Measurements from ENCODE around the gene C17orf78.
"Not testable (repeated sequence)": the region's sequence is repeated elsewhere in the genome, so short reads cannot be mapped to it uniquely, and the experiment has no call there.

Gene C17orf78

DNA sequence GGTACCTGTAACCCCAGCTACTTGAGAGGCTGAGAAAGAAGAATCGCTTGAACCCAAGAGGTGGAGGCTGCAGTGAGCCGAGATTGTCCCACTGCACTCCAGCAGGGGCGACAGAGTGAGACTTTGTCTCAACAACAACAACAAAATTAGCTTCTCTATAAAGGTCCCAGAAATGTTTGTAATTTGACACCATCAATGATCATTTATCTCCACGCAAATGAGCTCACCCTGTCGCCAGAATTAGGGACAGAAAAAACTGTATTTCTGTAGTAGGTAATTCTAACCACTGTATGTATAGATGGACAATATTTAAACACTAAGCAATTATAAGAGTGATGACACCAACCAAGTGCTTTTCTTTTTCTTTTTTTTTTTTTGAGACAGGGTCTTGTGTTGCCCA, 10.7 kb downstream of the C17orf78 start:
- DNase-seq (ENCODE audit: low read depth), result no peak

DNA sequence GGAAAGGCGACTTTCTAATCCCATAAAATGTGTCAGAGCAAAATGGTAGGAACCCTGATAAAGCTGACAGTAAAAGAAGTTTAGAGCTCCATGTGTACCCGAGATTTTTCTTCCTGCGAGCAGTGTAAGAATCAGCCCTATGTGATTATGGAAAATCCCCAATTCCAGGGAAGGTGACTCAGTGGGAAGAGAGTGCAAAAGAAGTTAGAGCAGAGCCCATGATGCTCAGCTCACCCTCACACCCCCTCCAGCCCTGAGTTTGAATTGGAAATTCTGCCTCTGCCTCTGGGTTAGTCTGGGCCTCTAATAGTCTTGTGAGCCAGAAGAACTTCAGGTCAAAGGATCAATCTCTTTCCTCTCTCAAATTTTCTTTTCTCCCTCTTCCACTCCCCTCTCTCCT, 12.5 kb downstream of the C17orf78 start:
- no peak for DNase-seq (ENCODE audit: low read depth)

DNA sequence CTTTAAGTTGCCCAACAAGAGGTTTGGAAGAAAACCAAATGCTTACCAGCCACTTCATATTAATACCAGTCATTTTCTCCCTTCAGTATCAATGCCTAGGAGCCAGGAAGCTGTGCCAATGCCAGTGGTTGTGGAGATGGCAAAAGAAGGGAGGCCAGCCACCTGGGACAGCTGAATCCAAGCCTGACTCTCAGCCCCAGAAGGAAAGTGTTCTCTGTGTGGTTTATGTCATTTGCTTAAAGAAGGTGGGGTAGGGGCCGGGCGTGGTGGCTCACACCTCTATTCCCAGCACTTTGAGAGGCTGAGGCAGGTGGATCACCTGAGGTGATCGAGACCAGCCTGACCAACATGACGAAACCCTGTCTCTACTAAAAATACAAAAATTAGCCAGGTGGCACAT, 13.4 kb downstream of the C17orf78 start:
- no peak for DNase-seq (ENCODE audit: low read depth)

DNA sequence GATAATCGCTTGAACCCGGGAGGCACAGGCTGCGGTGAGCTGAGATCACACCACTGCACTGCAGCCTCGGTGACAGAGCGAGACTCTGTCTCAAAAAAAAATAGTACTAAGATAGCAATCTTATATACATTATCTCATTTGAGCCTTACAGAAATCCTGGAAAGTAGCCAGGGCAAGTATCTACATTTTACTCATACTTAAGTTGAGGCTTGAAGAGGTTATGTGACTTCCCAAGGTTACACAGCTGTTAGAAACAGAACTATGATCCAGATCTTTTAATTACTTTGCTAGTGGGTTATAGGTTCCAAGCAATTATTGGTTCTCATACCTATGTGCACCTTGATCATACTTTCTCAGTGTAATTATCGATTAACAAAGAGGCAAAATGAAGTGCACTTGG, 15.4 kb downstream of the C17orf78 start:
- no peak for DNase-seq (ENCODE audit: low read depth)

DNA sequence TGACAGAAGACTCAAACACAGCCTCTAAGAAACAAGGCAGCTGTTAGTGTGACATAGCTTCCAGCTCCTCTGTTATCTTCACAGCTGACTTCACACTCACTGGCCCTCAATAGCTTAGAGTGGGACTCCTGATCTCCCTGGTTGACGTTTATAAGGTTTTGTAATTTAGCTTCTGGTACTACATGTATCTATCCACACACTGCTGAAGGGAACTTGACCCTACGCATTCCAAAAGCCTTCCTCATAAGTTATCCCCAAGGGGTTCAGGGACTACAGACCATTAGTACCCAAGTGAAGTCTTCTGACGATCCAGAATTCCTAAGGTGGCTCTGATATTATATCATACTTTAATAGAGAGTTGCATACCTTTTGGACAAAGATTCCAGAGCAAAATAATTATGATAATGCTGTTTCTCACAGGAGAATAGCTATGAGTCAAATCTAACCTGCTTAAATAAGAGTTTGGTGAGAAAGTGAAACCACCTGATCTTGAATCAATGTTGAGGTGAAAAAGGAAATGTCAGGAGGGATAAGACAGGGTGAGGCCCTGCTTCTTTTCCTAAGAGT, 16.3 kb downstream of the C17orf78 start:
- peak; percentile 37 for DNase-seq (ENCODE audit: low read depth)

DNA sequence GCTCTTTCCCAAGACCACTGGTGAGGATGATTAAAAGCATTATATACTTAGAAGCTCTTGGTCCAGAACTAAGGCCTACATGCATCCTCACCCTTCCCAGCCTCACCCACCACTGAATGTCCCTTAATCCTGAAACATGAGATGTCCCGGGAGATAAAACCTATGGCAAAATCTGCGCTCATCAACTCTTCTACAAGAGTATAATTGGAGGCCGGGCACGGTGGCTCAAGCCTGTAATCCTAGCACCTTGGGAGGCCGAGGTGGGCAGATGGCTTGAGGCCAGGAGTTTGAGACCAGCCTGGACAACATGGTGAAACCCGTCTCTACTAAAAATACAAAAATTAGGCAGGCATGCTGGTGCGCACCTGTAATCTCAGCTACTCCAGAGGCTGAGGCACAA, 17.6 kb downstream of the C17orf78 start:
- no peak for DNase-seq (ENCODE audit: low read depth)

DNA sequence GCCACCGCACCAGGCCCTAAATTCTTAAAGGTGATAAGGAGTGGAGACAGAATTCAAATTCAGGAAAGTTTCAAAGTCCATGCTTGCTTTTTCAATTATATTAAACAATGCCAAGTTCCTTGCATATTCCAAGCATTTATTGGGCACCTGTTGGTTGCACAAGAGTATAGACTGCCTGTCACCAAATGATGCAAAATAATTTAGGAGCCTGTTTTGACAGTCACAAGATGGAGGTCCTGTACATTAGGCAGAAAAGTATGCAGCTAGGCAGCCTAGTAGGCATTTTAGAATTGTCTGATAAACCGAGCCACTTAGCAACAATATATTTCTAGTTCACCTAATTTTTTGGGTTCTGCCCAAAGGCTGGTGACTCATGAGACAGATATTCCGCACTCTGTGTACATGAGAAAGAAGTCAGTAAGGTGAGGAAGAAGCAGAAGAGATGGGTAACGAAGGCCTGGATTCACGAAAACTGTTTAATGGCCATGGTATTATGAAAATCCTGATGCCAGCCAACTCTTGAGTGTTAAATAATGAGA, 23.5 kb downstream of the C17orf78 start:
- no peak for DNase-seq (ENCODE audit: low read depth)

DNA sequence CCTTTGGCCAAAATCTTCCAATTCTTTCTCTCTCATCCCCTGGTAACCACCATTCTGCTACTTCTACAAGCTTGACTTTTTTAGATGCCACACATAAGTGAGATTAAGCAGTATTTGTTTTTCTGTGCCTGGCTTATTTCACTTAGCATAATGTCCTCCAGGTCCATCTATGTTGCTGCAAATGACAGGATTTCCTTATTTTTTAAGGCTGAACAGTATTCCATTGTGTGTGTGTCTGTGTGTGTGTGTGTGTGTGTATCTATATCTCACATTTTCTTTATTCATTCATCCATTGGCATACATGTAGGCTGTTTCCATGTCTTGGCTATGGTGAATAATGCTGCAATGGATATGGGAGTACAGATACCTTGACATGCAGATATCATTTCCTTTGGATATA, 24.7 kb downstream of the C17orf78 start:
- no peak for DNase-seq (ENCODE audit: low read depth)

DNA sequence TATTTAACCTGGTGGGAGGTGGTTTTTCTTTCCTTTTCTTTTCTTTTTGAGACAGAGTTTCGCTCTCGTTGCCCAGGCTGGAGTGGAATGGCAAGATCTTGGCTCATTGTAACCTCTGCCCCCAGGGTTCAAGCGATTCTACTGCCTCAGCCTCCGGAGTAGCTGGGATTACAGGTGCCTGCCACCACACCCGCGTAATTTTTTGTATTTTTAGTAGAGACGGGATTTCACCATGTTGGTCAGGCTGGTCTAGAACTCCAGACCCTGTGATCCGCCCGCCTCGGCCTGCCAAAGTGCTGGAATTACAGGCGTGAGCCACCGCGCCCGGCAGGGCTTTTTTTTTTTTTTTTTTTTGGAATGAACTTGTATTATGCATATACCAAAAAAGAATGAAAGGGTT, 29.7 kb downstream of the C17orf78 start:
- DNase-seq (ENCODE audit: low read depth), result not testable (repeated sequence)

DNA sequence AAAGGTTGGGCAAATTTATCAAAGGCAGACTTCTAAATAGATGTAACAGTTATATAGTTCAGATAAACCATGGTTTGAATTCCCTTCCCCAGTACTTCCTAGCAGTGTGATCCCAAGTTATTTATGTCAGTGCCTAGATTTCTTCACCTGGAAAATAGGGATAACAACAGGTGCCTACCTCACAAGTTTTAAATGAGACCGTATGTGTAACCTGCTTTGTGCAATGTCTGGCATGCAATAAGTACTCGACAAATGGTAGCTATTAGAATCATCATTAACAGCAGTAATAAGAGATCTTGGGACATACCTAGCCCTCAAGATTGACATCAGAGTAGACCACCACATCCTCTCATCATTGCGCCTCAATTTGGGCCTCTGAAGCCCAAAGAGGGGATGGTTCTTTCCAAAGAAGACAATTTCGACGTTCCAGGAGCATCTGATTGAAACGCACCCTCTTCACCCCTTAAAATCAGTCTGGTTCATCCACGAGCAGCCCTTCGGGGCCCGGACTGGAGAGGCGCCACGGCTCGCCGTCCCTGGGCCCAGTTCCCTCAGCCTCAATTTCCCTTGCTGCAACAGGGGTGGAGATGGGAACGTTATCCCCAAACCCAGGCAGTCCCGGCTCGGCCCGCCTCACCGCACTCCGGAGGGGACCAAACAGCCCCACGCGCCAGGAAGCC, 30.3 kb downstream of the C17orf78 start:
- DNase-seq (ENCODE audit: low read depth), result no peak

DNA sequence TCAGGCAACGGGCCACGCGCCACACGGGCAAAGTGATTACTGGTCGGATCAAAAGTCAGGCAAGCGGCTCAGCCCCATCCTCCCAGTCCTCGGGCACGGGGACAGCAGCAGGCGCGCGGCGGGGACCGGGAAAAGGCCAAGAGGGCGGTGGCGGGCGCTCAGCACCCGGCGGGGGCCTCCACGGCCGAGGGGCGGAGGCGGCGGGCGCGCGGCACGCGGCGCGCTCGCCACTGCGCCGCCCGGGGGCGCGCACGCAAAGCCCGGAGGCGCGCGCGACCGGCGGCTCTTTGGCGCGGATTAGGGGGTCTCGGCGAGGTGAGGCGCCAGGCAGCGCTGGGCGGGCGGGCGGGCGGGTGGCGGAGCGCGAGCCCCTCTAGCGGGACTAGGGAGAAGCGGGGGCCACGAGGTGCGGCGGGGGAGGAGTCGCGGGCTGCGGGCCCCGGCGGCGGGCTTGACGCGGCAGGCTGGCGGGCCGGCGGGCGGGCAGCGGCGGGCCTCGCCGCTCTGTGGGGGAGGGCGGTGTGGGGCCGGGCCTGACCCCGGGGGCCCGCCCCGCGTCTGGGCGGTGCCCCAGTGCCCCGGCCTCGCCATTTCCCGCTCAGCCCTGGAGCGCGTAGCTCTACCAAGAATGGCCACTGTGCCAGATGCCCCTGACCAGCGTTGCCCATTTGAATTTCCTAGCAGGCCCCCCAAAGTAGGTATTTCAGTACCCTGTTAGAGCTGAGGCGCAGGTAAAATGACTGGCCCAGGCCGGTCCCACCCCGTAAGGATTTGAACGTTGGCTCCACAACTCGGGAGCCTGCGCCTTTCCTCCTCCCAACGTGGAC, 31.1 kb downstream of the C17orf78 start, which contains the start of the genes ACACA and TADA2A:
ACACA (minus strand) TSS at position 202 of the 827 bp plus-strand sequence. CDS start 537 bp downstream, outside the sequence.
TADA2A (plus strand) TSS at position 252 of the 827 bp plus-strand sequence. CDS start 4,480 bp downstream, outside the sequence.
- DNase-seq (ENCODE audit: low read depth), result no peak

DNA sequence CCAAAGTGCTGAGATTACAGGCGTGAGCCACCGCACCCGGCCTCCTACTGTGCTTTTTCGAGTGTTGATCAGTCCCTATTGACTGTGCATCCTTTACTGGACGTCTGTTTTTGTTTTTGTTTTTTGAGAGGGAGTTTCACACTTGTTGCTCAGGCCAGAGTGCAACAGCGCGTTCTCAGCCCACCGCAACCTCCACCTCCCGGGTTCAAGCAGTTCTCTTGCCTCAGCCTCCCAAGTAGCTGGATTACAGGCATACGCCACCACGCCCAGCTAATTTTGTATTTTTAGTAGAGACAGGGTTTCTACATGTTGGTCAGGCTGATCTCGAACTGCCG, 32.3 kb downstream of the C17orf78 start:
- not testable (repeated sequence) for DNase-seq (ENCODE audit: low read depth)

DNA sequence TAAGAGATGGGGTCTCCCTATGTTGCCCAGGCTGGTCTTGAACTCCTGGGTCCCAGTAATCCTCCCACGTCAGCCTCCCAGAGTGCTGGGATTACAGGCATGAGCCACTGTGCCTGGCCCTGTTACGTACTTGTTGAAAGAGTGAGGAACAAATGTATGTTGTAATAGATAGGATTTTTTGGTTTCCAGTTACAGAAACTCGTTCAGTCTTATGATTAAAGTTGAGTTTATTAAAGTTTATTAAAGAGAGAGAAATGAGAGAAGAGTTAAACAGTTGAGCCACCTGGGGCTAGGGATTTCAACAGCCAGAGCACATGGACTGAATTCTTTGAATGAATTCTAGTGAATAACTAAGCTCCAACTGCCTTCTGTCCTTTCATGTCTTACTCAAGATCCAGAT, 34.6 kb downstream of the C17orf78 start:
- DNase-seq (ENCODE audit: low read depth), result no peak

DNA sequence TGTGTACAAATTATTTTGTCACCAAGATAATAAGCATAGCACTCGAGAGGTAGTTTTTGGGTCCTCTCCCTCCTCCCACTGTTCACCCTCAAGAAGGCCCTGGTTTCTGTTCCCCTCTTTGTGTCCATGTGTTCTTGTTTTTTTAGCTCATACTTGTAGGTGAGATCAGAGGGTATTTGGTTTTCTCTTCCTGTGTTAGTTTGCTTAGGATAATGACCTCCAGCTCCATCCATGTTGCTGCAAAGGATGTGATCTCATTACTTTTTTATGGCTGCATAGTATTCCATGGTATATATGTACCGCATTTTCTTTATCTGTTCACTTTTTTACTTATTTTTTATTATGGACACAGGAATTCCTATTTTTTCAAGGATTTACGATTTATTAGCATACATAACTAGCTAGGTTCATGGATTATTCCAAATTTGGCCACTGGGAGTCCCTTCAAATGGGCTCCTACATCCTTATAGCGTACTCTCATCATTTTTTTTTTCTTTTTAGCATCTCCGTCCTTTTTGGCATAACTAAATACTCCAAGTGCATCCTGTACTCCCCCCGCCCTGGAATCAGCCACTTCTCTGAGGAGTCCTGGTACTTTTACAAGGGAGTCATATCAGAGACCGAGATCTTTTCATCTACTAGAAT, 38.2 kb downstream of the C17orf78 start:
- DNase-seq (ENCODE audit: low read depth), result no peak

DNA sequence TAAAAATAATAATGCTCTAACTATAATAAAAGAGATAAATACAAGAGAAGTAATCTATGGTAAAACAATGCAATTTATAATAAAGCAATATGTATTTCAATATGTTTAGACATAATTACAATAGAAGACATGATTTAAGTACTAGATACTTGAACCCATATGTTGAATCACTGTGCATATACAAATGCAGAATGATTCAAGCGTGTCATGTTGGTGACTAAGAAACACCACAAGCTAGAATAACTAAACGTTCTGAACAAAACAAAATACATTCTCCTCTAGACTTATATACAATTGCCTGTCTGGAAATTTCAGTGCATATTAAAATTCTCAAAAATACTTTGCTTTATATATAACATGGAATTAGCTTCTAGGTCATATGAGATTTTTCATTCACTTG, 42.1 kb downstream of the C17orf78 start:
- no peak for DNase-seq (ENCODE audit: low read depth)

DNA sequence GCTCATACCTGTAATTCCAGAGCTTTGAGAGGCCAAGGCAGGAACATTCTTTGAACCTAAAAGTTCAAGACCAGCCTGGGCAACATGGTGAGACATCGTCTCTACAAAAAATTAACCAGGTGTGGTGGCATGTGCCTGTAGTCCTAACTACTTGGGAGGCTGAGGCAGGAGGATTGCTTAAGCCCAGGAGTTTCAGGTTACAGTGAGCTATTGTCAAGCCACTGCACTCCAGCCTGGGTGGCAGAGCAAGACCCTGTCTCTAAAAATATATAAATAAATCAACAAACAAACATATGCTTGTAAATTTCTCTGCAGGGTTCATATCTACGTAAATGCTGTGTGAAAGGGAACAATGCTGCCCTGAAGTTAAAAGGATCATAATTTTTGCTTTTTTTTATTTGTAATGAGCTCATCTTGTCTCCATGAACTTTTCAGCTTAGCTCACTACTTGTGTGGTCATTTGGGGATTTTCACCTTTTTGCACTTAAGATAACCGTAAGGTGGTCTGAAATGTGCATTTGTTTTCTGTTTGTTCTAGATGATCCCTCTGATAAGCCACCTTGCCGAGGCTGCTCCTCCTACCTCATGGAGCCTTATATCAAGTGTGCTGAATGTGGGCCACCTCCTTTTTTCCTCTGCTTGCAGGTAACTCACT, 47.3 kb downstream of the C17orf78 start:
- DNase-seq (ENCODE audit: low read depth), result no peak

DNA sequence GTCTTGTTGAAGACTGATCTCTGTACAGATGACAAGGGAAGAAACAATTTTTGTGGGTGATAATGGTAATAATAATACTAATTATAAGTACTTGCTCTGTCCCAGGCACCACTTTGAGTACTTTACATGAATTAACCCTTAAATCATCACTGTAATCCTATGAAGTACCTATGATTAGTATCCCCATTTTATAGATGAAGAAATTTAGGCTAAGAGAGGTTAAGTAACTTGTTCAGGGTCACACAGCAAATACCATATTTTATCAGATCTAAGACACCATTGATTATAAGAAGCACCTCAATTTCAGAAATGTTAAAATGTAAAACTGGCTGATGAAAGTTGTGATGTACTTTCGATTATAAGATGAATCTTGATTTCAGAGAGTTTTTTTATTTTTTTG, 49.5 kb downstream of the C17orf78 start:
- no peak for DNase-seq (ENCODE audit: low read depth)

DNA sequence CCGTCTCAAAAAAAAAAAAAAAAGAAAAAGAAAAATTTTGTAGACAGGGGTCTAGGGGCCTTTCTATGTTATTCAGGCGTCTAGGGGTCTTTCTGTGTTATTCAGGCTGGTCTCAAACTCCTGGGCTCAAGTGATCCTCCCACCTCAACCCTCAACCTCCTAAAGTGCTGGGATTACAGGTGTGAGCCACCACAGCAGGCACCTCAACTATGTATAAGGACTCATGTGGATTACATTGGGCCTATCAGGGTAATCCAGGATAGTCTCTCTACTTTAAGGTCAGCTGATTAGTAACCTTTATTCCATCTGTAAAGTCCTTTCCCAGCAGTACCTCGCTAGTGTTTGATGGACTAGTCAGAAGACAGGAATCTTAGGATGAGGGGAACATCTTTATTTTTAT, 53.3 kb downstream of the C17orf78 start:
- DNase-seq (ENCODE audit: low read depth), result no peak

DNA sequence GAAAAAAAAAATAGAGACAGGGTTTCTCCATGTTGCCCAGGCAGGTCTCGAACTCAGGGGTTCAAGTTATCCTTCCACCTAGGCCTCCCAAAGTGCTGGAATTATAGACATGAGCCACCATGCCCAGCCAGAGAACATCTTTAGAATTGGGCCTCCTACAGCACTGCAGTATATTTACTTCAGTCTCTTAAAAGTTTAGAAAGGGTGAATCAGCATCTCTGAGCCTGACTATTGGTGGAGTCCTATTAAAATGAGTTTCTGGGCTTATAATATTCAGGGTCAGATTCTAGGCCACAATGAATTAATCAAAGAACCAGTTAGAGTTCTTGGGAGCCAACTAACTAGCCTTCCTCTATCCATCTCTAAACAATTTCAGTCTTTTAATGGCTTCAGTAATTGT, 53.7 kb downstream of the C17orf78 start:
- no peak for DNase-seq (ENCODE audit: low read depth)

DNA sequence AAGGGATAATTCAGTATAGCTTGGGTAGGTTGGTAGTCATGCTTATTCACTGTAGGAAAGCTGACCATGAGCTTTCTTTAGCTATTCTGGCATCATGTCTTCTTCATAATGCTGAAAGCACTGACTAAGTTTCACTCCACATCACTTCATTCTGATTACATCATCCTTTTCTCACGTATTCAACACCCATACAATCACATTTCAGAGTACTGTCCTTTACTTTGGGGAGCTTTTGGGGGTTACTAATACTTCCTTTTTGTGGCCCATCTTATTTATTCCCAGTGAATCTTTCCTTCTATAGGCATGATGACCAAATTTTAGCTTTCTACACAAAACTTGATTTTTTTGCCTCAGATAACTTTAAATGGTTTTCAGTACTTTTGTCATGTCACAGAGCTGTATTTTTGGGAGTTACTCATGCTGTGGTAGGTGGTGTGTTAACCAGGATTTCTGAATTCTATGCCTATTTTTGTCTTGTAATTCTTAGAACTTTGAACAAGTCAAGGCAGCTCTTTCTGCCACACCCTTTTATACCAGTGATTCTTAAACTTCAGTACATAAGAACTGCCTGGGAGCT, 54.4 kb downstream of the C17orf78 start:
- peak; percentile 37 for DNase-seq (ENCODE audit: low read depth)

DNA sequence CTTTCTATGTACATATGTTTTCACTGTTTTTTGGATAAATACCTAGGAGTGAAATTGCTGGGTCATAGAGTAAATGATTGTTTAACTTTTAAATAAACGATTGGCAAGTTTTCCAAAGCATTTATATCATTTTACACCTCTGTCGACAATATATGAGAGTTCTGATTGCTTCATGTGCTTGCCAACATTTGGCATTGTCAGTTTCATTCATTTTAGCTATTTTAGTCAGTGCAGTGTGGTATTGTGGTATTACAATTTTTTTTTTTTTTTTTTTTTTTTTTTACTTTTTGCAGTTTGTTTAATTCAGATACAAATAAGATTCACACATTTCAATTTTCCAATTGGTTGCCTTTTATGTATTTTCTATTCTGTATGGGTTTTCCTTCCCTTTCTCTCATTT, 56.9 kb downstream of the C17orf78 start:
- no peak for DNase-seq (ENCODE audit: low read depth)

DNA sequence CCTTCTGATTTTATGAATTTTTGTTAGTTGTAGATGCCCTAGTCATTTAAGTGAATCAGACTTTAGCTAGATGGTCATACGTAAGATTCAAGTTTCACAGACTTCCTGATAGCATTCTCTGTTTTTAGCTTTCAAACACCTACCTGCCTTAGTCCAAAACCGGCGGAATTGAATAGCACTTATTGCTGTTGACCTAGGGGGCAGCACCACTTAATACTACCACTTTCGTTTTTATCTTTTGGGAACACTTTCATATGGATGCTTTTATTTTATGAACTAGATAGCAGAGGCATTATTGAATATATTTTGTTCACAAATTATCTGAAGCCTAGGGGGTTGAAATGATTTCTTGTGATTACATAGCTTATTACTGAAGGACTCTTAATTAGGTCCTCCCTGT, 62.4 kb downstream of the C17orf78 start:
- no peak for DNase-seq (ENCODE audit: low read depth)
